Measurements from ENCODE around the gene PGAM2.

The PGAM2 gene

DNA sequence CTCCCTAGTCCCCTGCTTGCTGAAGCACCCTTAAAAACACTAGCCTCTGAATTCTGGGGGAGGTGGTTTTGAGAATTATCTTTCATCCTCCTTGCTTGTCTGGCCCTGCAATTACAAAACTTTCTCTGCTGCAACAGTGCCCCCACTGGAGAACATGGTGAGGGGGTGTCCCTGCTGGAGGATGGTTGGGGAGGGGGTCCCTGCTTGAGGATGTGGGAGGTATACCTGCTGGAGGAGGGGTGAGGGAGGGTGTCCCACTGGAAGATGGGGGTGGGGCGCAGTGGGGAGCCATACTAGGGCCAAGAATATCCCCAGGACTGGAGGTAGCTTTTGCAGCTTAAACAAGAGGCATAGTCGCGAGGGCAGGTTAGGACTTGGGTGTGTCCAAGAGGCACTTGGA lies 20.2 kb upstream of the PGAM2 start:
- no peak for DNase-seq (ENCODE audit: low spot score)

DNA sequence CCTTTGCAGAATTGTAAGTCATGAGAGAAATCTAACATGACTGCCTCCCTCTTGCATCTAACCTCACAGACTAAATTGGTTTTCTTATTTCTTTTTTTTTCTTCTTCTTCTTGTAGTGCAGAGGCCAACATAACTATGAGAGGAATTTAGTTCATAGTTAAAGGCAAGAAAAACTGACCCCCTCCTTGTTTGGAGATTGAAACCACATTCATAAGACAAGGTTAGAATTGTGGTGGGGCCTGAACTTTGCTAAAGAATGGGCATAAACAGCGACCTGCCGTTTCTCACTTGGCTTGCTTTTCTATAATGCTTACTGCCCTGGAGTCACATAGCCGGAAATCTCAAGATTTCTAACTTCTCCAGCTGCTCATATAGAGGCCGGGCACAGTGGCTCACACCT lies 19.3 kb upstream of the PGAM2 start:
- no peak for DNase-seq (ENCODE audit: low spot score)

DNA sequence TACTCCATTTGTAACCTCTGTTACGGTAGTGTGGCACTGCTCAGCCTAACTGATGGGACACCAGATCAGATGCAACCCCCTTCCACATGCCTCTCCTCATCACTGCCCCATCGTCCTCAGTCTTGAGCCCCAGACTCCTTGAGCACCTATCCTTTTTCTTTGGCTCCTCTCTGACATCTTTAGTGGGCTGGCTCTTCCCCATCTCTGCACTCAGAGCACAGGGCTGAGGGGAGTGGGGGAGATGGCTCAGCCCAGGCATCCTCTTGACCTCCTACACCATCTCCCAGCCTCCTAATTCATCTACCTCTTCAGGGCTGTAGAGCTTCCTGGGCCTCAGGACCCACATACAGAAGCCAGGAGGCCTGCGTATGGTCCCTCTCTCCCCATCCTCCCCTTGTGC lies 18.4 kb upstream of the PGAM2 start:
- no peak for DNase-seq (ENCODE audit: low spot score)

DNA sequence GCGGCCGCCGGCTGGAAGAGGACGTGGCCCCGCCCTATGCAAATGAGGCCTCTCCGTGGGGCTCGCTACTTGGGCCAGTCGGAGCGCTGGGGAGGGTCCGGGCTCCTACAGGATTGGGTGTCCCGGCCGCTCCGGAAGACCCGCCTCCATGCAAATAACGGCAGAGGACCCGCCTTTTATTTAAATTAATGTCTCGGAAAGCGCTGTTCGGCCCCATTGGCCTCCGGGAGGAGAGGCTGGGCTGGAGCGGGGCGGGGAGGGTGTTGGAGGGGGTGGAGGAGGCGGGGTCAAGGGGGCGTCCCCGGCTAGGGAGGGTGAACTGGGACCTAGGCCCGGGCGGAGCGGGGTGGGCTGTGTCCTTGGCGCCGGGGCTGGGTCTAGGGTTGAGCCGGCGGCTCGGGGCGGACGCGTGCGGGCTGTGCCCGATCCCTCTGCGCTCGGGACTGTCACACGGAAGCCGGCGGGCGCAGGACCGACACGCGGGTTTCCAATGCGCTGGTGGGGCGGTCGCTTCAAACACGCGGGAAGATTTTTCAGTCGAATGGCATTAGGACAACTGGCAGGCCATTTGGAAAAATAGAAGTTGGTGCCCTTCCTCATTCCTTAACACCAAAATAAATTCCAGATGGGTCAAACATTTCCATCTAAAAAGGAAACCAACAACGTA lies 17.3 kb upstream of the PGAM2 start:
- DNase-seq (ENCODE audit: low spot score), result peak; percentile 99

DNA sequence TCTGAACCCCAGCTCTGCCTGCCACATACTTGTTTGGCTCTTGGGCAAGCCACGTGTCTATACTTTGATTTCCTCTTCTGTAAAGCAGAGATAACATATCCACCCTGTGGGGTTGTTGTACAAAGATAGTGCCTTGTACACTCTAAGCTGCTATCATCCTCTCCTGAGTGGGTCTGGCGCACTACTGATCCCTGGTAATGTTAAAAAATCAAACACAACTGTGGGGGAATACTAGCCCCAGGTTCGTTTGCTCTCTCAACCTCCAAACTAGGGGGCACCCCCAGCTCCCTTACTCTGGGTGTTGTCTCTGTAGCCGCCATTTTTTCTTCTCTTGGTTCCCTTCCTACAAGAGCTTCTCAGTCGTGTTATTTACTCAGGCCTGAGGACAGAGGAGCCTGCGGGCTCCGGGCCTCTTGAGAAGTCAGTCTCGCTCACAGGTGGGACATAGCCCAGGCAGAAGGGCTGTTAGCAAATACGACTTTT lies 15.9 kb upstream of the PGAM2 start:
- no peak for DNase-seq (ENCODE audit: low spot score)

DNA sequence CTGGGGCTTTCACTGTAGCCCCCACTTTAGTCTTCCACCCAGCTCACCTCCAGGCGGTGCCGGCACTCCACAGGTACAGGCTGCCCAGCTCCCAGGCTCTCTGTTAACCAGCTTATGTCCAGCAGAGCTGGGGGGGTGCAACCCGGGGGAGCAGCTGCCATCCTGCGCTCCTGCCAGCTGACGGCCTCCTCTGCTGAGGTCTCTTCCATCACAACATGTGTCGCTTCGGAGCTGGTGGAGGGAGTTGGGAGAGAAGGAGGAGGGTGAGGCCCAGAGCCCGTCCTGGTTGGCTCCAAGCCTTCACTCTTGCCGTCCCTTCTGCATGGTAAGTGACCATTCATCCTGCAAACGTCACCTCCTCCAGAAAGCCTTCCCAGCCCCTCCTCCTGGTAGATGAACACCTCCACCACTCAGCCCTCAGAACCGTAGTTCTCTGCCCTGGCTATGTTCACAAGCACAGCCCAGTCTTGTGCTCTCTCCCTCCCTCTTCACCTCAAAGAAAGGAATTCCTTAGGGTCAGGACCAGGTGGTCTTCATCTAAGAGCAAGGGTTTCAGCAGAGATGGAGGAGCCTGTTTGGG lies 15.4 kb upstream of the PGAM2 start:
- DNase-seq (ENCODE audit: low spot score), result no peak

DNA sequence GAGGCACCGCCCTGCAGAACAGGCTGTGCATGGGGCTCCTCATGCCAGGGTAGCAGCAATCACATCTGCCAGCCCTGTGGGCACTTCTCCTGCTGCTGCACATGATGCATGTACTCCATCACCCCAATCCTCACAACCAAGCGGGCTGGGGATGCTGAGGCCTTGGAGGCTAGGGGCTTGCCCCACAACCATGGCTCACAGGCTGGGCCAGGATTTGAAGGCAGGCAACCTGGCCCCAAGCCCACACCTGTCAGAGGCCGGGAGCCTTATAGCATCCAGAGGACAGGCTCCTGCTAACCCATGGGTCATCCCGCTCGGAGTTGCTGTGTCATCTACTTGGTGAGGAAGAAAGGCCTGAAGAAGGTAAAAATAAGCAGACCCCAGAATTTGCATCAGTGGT lies 14.8 kb upstream of the PGAM2 start:
- no peak for DNase-seq (ENCODE audit: low spot score)

DNA sequence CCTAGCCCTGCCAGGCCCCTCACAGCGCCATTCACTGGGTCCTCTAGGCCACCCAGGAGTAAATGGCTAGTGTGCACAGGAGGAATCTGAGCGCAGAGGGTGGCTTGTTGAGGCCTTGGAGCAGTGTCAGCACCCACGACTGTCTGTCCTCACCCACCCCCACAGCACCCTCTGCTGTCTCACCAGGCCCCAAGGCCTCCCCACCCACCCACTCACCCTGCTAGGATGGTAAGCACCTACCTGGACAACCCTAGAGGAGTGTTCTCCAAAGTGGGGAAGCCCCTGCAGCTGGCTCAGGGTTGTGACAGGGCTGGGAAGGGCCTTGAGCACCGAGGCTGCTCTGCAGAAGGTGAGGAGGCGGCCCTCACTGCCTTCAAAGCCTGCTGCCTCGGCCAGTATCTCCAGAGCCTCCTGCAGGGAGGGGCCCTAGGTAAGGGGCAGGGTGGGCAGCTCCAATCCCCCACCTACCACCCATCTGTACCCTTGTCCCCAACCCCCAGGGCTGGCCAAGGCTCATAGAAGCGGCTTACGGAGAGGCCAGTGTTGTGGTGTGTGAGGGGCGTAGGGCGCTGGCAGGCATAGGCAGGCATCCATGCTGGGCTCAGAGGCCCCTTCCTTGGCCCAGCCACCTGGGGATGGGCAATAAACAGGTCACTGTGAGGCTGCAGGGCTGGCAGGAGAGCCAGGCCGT lies 14.1 kb upstream of the PGAM2 start:
- DNase-seq (ENCODE audit: low spot score), result no peak

DNA sequence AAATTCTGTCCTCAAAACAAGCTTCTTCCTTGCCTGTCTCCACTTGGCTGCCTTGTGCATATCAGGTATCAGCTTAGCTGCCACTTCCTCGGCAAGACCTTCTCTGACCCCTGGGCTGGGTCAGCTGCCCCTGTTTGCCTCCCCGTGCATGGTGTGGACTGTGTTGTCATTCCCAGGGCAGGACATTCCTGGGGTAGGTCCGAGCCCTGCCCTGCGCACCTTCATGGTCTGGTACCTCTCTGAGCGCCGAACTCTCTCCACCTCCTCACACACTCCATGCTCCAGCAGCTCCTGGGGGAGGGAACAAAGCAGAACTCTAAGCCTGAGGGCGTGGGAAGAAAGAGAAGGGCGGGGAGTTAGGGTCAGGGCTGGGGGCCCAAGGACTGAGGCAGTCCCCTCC lies 13.2 kb upstream of the PGAM2 start:
- no peak for DNase-seq (ENCODE audit: low spot score)

DNA sequence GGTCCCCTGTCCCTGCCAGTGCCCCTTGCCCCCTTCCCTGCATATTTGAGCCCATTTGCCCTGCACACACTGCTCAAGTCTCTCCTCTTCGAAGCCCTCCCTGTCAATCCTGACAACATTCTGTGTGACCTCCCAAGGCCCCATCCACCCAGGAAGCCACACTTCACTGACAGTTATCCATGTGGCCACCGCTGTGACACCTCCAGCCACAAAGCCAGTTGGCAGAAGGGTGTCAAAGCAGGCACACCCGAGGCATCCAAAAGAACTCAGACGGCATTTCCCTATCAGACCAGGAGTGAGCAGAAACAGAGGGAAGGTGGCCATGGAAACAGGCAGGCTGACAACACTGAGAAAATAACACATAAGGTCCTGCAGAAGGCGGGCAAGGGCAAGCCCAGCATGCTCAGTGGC lies 12.3 kb upstream of the PGAM2 start:
- DNase-seq (ENCODE audit: low spot score), result no peak

DNA sequence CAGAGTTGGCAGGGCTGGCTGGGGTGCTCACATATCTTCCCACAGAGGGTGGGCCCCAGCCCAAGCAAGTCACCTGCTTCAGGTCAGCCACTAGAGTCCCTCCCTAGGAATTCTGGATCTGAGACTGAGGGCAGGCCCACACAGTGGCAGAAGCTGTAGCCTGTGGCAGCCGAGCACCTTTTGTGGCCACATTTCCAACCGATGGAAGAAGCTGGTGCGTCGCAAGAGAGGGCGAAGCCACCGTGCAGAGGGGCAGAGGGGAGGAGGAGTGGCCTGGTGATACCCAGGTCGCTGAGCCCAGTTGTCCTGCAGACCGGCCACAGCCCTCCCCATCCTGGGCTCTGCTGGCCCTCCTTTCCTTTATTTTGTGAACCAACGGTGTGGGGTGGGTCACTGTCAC lies 11.7 kb upstream of the PGAM2 start:
- DNase-seq (ENCODE audit: low spot score), result no peak

DNA sequence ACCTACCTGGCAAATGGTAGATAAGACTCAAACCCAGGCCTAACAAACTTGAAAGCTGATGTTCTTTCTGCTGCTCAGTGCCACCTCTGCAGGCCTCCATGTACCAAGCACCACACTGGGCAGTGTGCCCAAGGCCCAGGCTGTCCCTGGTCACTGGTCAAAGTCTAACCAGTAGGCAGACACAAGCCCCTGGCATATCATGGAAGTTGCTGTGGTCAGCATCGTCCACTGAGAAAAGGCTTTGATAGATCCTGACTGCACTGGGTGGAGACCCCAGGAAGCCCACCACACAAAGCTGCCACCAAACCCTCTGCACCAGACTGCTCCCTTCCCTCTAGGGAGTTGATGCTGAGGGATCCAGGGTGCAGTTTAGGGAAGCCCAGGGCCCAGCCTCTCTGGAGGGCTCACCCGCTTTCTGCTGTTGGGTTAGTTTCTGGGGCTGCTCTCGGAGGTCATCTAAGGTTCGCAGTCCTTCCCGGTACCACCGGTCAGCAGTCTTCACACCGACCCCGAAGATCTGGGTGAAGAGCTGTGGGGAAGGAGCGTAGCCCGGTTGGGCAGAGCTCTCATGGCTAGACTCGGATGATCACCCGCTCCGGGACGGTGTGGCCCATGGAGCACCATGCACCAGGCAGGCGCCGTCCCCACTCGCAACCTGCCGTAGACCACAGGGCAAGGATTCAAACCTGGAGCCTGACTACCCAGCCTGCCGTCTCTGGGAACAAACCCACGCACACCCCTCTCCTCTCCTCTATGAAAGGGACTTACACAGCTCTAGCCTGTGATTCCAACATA lies 10.9 kb upstream of the PGAM2 start:
- no peak for DNase-seq (ENCODE audit: low spot score)

DNA sequence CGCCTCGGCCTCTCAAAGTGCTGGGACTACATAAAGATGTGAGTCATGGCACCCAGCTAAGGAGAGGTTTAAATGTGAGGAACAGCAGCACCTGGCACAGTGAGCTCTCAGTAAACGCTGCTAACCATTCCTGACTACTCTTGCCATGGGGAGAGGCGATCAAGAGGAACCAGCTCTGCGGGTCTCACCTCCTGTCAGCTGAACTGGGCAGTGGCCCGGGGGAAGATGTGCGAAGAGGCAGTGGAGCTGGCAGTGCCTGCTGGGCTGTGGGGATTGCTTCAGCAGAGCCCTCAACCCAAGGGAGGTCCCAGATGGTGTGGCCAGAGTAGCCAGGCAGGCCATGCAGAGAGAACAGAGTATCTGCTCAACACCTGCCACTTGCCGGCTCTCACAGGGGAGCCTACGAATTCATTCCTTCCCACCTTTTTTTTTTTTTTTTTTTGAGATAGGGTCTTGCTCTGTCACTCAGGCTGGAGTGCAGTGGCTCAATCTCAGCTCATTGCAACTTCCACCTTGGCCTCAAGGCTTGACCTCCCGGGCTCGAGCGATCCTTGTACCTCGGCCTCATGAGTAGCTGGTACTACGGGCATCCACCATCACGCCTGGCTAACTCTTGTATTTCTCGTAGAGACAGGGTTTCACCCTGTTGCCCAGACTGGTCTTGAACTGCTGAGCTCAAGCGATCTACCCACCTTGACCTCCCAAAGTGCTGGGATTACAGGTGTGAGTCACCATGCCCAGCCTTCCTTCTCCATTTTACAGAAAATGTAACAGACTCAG lies 10.1 kb upstream of the PGAM2 start:
- DNase-seq (ENCODE audit: low spot score), result no peak

DNA sequence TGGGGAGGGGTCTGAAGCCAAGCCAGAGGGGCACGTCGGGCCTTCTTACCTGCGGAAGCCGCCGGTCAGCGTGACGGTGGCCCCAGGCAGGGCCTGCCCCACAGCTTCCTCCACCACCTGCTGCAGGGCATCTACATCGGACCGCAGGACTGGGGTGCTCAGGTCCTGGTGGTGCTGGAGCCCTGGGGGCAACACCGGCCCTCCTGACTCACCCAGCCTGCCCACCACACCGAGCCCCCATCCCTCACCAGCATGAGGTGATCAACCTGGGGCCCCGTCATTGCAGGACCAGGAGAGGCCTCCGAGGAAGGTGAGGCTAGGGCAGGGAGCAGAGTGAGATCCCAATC lies 9.0 kb upstream of the PGAM2 start:
- DNase-seq (ENCODE audit: low spot score), result no peak

DNA sequence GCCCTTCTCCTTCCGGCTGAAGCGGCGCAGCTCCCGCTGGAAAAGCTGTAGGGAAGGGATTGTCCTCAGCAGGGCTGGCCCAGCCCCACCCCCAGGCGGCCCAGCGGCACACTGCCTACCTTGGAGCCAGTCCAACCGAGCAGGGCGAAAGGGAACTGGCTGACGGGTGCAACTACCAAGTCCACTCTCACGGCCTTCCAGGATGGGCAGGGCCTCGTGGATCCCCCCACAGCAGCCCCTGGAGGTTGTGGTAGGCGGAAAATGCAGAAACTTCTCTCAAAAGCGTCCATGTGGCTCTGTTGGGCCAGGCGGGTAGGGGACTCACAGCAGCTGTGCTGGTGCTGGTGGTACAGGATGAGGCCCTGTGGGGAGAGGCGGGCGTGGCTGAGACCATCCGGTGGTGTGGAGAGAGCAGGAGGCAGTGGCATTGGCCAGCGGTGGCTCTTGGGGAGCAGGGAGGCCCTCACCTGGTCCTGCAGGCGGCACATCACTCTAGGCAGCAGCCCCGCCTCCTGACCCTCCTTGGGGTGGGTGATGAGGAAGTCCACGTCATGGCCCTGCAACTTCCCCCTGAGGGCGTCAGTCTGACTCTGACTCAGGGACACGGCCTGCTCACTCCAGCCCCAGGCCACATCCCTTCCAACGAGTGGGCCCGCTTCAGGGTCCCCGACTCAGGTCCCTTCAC lies 8.4 kb upstream of the PGAM2 start:
- no peak for DNase-seq (ENCODE audit: low spot score)

DNA sequence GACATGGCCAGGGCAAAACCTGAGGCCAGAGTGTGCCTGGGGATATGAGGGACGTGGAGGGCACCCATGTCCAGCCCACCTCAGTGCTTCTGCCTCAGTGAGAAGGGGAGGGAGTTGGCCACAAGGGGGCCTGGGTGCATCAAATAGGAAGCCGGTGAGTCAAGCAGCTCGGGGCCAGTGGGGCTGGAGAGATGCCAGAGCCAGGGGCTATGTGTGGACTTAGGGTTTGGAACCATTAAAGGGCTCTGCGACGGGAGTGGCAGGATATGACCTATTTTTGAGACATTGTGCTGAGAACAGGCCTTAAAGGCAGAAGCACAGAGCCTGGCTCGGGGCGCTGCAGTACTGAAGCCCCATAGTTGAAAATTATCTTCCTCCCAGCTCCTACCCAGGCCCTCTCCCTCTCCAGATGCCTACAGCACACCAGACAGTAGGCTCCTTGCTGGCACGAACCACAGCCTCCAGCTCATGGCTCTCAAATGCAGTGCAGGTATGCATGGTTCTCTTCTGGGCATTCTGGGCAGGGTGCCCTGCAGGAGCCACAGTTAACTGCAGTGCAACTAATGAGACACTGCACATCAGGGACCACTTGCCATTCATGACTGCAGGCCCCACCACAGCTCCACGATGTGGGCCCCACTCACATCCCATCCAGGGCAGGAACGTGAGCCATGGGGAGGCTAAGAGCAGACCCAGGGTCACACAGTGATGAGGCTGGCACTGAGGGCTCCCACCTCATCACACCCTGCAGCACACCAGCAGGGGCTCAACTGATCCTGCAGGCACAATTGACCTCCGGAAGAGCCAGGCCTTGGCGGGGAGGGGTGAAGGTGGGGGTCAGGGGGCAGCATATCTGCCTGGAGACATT lies 7.2 kb upstream of the PGAM2 start:
- DNase-seq (ENCODE audit: low spot score), result peak; percentile 69

DNA sequence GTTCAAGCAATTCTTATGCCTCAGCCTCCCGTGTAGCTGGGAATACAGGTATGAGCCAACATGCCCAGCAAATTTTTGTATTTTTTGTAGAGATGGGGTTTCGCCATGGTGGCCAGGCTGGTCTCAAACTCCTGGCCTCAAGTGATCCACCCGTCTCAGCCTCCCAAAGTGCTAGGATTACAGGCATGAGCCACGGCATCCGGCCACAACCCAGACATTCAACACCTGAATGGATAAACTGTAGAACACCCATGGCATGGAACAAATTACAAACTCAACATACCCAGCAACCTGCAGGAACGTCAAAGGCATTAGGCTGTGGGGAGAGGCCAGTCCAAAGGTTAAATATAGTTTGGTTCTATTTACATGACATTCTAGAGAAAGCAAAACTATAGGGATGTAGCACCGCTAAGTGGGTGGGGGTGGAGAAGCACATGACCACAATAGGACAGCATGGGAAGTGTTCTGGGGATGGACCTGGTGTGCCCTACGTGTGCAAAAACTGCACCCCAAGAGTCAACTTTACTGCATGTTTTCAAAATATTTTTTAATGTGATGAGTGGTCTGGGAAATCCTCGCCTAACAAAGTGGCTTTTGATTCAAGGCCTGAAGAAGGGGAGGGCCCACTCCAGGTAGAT lies 6.5 kb upstream of the PGAM2 start:
- no peak for DNase-seq (ENCODE audit: low spot score)

DNA sequence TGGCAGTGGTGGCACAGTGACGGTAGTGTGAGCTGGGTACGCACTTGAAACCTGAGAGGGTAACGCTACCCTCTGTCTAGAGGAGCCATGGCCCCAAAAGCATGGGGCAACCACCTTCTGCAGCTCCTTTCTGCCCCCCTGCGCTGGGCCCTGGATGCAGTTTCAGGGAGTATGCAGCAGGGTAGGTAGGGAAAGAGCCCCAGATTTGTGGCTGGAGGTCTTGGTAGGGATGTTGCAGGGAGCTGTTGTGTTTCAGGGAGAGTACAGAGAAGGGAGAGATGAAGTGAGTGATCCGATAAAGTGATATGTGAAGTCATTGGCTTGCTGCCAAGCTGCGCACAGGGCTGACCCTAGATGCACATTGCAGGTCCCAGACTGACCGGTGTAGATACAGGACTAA lies 2.7 kb upstream of the PGAM2 start:
- no peak for DNase-seq (ENCODE audit: low spot score)

DNA sequence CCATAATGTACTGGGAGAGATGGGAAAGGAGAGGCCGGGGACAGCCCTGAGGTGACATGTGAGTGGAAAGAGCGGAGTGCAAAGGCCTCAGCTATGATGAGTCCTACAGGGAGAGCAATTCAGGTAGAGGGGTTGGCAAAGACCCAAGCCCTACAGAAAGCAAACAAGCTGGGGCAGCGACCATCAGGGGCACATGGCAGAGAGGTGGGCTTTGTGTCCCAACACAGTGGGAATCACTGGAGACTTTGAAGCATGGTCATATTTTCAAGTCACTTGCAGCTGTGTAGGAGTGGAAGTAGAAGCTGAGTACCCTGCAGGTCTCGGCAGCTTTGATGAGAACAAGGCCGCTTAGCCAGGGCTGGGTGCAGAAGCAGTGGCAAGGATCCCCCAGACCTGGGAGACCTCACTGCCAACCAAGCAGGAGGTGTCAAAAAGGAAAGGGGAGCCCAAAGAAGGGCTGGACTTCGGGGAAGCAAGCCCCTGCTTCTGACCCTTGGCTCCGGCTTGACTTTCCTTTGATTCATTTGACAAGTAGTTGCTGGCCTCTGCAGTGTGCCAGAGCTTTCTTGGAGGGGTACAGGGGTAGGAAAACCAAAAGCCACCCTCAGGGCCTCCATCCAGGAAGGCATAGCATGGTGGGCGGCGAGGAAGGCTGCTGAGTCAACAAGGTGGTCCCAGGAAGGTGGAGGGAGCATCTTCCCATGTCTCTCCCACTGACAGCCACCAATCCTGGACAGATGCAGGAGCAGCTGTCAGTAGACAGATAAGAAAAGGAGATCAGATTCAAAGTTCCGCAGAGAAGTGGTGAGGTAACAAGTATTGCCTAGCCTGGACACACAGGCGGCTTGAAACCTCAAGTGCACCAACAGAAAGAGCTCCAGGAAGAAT lies 1.9 kb upstream of the PGAM2 start:
- no peak for DNase-seq (ENCODE audit: low spot score)
